ENCODE data around the gene LRRC59. TPM values are rescaled to one million over a fixed set of nuclear protein-coding genes. Genes with fewer than 3 reads are reported as not detected.
"Not testable (repeated sequence)": the region's sequence is repeated elsewhere in the genome, so short reads cannot be mapped to it uniquely, and the experiment has no call there.

LRRC59 gene
- polyA plus RNA-seq, 4 donors, result 59.9 to 65.0 (median 63.8) TPM

- no peak for DNase-seq (ENCODE audit: low read depth in 4 of 4, low spot score in 3 of 4)
These were observed 48.6 kb downstream of the LRRC59 start for GRCh38 chr17:50348522-50349242.

- no peak for DNase-seq (ENCODE audit: low read depth in 4 of 4, low spot score in 3 of 4)
These were observed 49.4 kb downstream of the LRRC59 start for GRCh38 chr17:50347894-50348291.

GRCh38 chr17:50347117-50347893 is 50.0 kb downstream of the LRRC59 start:
- no peak for DNase-seq (ENCODE audit: low read depth in 4 of 4, low spot score in 3 of 4)

GRCh38 chr17:50346313-50347116 is 50.8 kb downstream of the LRRC59 start:
- no peak for DNase-seq (ENCODE audit: low read depth in 4 of 4, low spot score in 3 of 4)

- peak; percentile 69 to 81 (median 80) for DNase-seq (ENCODE audit: low read depth in 4 of 4, low spot score in 3 of 4)
These were observed 51.7 kb downstream of the LRRC59 start, which contains the start of gene XYLT2 for GRCh38 chr17:50345432-50346312. XYLT2 (plus strand) TSS chr17:50346126; CDS start chr17:50346141, 15 bp downstream.

- DNase-seq (ENCODE audit: low read depth in 4 of 4, low spot score in 3 of 4), result no peak
These were observed 52.5 kb downstream of the LRRC59 start for GRCh38 chr17:50344731-50345365.

GRCh38 chr17:50339381-50339780 is 57.9 kb downstream of the LRRC59 start:
- DNase-seq (ENCODE audit: low read depth in 4 of 4, low spot score in 3 of 4), result no peak

GRCh38 chr17:50338645-50339044 is 58.7 kb downstream of the LRRC59 start:
- DNase-seq (ENCODE audit: low read depth in 4 of 4, low spot score in 3 of 4), result no peak

GRCh38 chr17:50337956-50338355 is 59.4 kb downstream of the LRRC59 start:
- no peak for DNase-seq (ENCODE audit: low read depth in 4 of 4, low spot score in 3 of 4)

GRCh38 chr17:50333291-50334057 is 63.8 kb downstream of the LRRC59 start:
- DNase-seq (ENCODE audit: low read depth in 4 of 4, low spot score in 3 of 4), result not testable (repeated sequence)

- no peak for DNase-seq (ENCODE audit: low read depth in 4 of 4, low spot score in 3 of 4)
These were observed 65.1 kb downstream of the LRRC59 start for GRCh38 chr17:50332196-50332595.

Other genes with a start within 250 kb of the LRRC59 start
- gene PPP1R9B, start 246.8 kb downstream of the LRRC59 start, polyA plus RNA-seq (ENCODE audit: insufficient read length in 4 of 4), result 10 to 100 TPM; 46.7 to 50.4 (median 49.3) TPM
- 1 to 10 TPM in 2 of 4 donors, under 1 TPM in 2; 0.79 to 1.2 (median 1.0) TPM for gene SGCA, start 231.5 kb downstream of the LRRC59 start, polyA plus RNA-seq (ENCODE audit: insufficient read length in 4 of 4)
- gene COL1A1, start 195.9 kb downstream of the LRRC59 start, polyA plus RNA-seq (ENCODE audit: insufficient read length in 4 of 4), result 100 to 1,000 TPM; 539 to 919 (median 649) TPM
- 1 to 10 TPM; 1.7 to 3.0 (median 2.4) TPM for gene TMEM92, start 123.1 kb downstream of the LRRC59 start, polyA plus RNA-seq (ENCODE audit: insufficient read length in 4 of 4)
- 10 to 100 TPM; 17.9 to 25.8 (median 19.0) TPM for gene XYLT2, start 51.4 kb downstream of the LRRC59 start, polyA plus RNA-seq (ENCODE audit: insufficient read length in 4 of 4)
- gene MRPL27, start 24.3 kb downstream of the LRRC59 start, polyA plus RNA-seq (ENCODE audit: insufficient read length in 4 of 4), result 10 to 100 TPM; 64.6 to 78.2 (median 73.0) TPM
- 1 to 10 TPM; 7.4 to 9.1 (median 7.9) TPM for gene EME1, start 24.3 kb downstream of the LRRC59 start, polyA plus RNA-seq (ENCODE audit: insufficient read length in 4 of 4)
- 10 to 100 TPM; 68.7 to 97.0 (median 91.0) TPM for gene ACSF2, start 28.7 kb upstream of the LRRC59 start, polyA plus RNA-seq (ENCODE audit: insufficient read length in 4 of 4)
- gene CHAD, start 71.4 kb upstream of the LRRC59 start, polyA plus RNA-seq (ENCODE audit: insufficient read length in 4 of 4), result 1 to 10 TPM in 3 of 4 donors, under 1 TPM in 1; 0.91 to 3.0 (median 1.7) TPM
- 10 to 100 TPM; 49.7 to 56.5 (median 53.1) TPM for gene RSAD1, start 81.3 kb upstream of the LRRC59 start, polyA plus RNA-seq (ENCODE audit: insufficient read length in 4 of 4)
- 1 to 10 TPM; 1.9 to 3.0 (median 2.2) TPM for gene MYCBPAP, start 110.9 kb upstream of the LRRC59 start, polyA plus RNA-seq (ENCODE audit: insufficient read length in 4 of 4)
- gene EPN3, start 135.2 kb upstream of the LRRC59 start, polyA plus RNA-seq (ENCODE audit: insufficient read length in 4 of 4), result 10 to 100 TPM; 10.1 to 12.9 (median 10.9) TPM
- gene SPATA20, start 149.7 kb upstream of the LRRC59 start, polyA plus RNA-seq (ENCODE audit: insufficient read length in 4 of 4), result 10 to 100 TPM; 52.2 to 62.3 (median 53.7) TPM
- 1 to 10 TPM; 6.5 to 7.4 (median 6.9) TPM for gene CACNA1G, start 163.2 kb upstream of the LRRC59 start, polyA plus RNA-seq (ENCODE audit: insufficient read length in 4 of 4)
- gene ABCC3, start 237.4 kb upstream of the LRRC59 start, polyA plus RNA-seq (ENCODE audit: insufficient read length in 4 of 4), result 10 to 100 TPM in 1 of 4 donors, 1 to 10 TPM in 3; 6.9 to 11.3 (median 9.7) TPM

Data from right renal pelvis (tissue), 4 donors.